H1 (cell line): ENCODE data around the gene CLCN3. TPM values are rescaled to one million over a fixed set of nuclear protein-coding genes. Genes with fewer than 3 reads are reported as not detected.

ENCODE experiments used
- CTCF ChIA-PET: fragments of 300-600 bp; sonication (Branson Sonifier 250); formaldehyde crosslinking; loops from one replicate; lab custom pipeline; 2021; ENCODE audit not compliant: partially characterized antibody; lab: Charles Lee
- POLR2A ChIA-PET: fragments of 300-600 bp; sonication (Branson Sonifier 250); formaldehyde crosslinking; loops from one replicate; lab custom pipeline; 2021; ENCODE audit warnings: inconsistent platforms; ENCODE audit not compliant: partially characterized antibody; lab: Charles Lee
- DNase-seq, 2 experiments: peaks; one replicate each; pipeline versions ENCODE4 v3.0.0 to v3.0.0-alpha.2; 2010 to 2022; ENCODE audit warnings: low spot score in 2 of 2, low read depth in 1 of 2, mixed read lengths in 1 of 2
- FAIRE-seq: peaks from 2 replicates; lab custom pipeline; 2011; peaks lifted over from hg19 to GRCh38; lab: Jason Lieb, UNC
- H2AFZ ChIP-seq: 2 replicates; pipeline ENCODE4 v1.8.1; 2012; ENCODE audit warnings: low read length, inconsistent platforms
- H2AK5ac ChIP-seq: 2 replicates; pipeline ENCODE4 v1.6.1; 2013; ENCODE audit warnings: low read depth, low read length
- H2BK120ac ChIP-seq: replicated peaks from 2 replicates; pipeline ENCODE3; 2013; ENCODE audit warnings: low read depth, low read length, inconsistent platforms
- H2BK12ac ChIP-seq: 2 replicates; pipeline ENCODE4 v1.6.1; 2013; ENCODE audit warnings: low read depth, low read length
- H2BK15ac ChIP-seq: 2 replicates; pipeline ENCODE4 v1.6.1; 2013; ENCODE audit warnings: low read length
- H2BK20ac ChIP-seq: 2 replicates; pipeline ENCODE4 v1.6.1; 2013; ENCODE audit warnings: low read length
- H2BK5ac ChIP-seq: 2 replicates; pipeline ENCODE4 v1.6.1; 2013; ENCODE audit warnings: low read depth, low read length
- H3K14ac ChIP-seq: 2 replicates; pipeline ENCODE4 v1.6.1; 2013; ENCODE audit warnings: inconsistent platforms; ENCODE audit not compliant: insufficient read length
- H3K18ac ChIP-seq: 2 replicates; pipeline ENCODE4 v1.6.1; 2013; ENCODE audit warnings: low read length; ENCODE audit errors: extremely low read depth
- H3K23ac ChIP-seq: 2 replicates; pipeline ENCODE4 v1.6.1; 2013; ENCODE audit warnings: inconsistent platforms; ENCODE audit not compliant: insufficient read length
- H3K23me2 ChIP-seq: 2 replicates; pipeline ENCODE4 v1.6.1; 2013; ENCODE audit warnings: low read depth, low read length
- H3K27ac ChIP-seq: 2 replicates; pipeline ENCODE4 v1.6.1; 2011; ENCODE audit warnings: low read depth, low read length, inconsistent platforms
- H3K27me3 ChIP-seq, 4 experiments: replicated peaks in 1 of 4; 1 replicate in 1 of 4; 2 replicates in 3 of 4; pipeline versions ENCODE4 v1.6.1 to v1.8.1; 2011 to 2013; ENCODE audit warnings: low read length in 3 of 4, mild to moderate bottlenecking in 3 of 4, inconsistent platforms in 2 of 4, mixed read lengths in 2 of 4, moderate library complexity in 1 of 4; ENCODE audit not compliant: control insufficient read depth in 3 of 4, insufficient read depth in 3 of 4; ENCODE audit errors: extremely low read depth in 1 of 4
- H3K36me3 ChIP-seq, 4 experiments: 2 replicates each; pipeline versions ENCODE4 v1.6.1 to v1.8.1; 2011 to 2013; ENCODE audit warnings: mild to moderate bottlenecking in 4 of 4, low read length in 3 of 4, moderate library complexity in 2 of 4, control low read depth in 1 of 4, inconsistent platforms in 1 of 4; ENCODE audit not compliant: insufficient read depth in 4 of 4, control insufficient read depth in 2 of 4
- H3K4ac ChIP-seq: replicated peaks from 2 replicates; pipeline ENCODE3; 2013; ENCODE audit warnings: low read length, low read depth, mixed read lengths, inconsistent platforms; ENCODE audit not compliant: insufficient read length
- H3K4me1 ChIP-seq, 4 experiments: replicated peaks in 1 of 4; 1 replicate in 1 of 4; 2 replicates in 3 of 4; pipeline versions ENCODE4 v1.6.1 to v1.8.1; 2011 to 2013; ENCODE audit warnings: low read length in 3 of 4, inconsistent platforms in 2 of 4, mixed read lengths in 1 of 4; ENCODE audit not compliant: insufficient read depth in 4 of 4, control insufficient read depth in 3 of 4
- H3K4me2 ChIP-seq, 2 experiments: 2 replicates each; pipeline versions ENCODE4 v1.6.1 to v1.8.1; 2011 to 2013; ENCODE audit warnings: low read depth in 2 of 2, low read length in 2 of 2, control low read depth in 1 of 2, inconsistent platforms in 1 of 2, mild to moderate bottlenecking in 1 of 2; ENCODE audit not compliant: insufficient read depth in 1 of 2
- H3K4me3 ChIP-seq, 4 experiments: fragments of 200-600, 300-600 bp in 1 of 4; sonication (generic), shearing (Covaris generic), sonication (Bioruptor Twin) in 1 of 4; 2 replicates each; pipeline versions ENCODE4 v1.5.1 to v1.8.1; 2011 to 2016; ENCODE audit warnings: low read length in 4 of 4, low read depth in 3 of 4, control low read depth in 2 of 4, inconsistent platforms in 2 of 4, mild to moderate bottlenecking in 2 of 4, mixed read lengths in 1 of 4, moderate library complexity in 1 of 4; ENCODE audit not compliant: insufficient read depth in 2 of 4; ENCODE audit errors: extremely low read depth in 1 of 4
- H3K56ac ChIP-seq: replicated peaks from 2 replicates; pipeline ENCODE3; 2013; ENCODE audit warnings: low read depth, mild to moderate bottlenecking, mixed read lengths, low read length, inconsistent platforms; ENCODE audit not compliant: insufficient read length
- H3K79me1 ChIP-seq: 2 replicates; pipeline ENCODE4 v1.6.1; 2013; ENCODE audit warnings: low read depth, low read length, control low read depth
- H3K79me2 ChIP-seq, 2 experiments: 2 replicates each; pipeline versions ENCODE4 v1.6.1 to v1.8.1; 2012 to 2013; ENCODE audit warnings: low read length in 2 of 2, mild to moderate bottlenecking in 2 of 2, inconsistent platforms in 1 of 2; ENCODE audit not compliant: insufficient read depth in 2 of 2, control insufficient read depth in 1 of 2
- H3K9ac ChIP-seq, 4 experiments: replicated peaks in 1 of 4; 1 replicate in 1 of 4; 2 replicates in 3 of 4; pipeline versions ENCODE4 v1.6.1 to v1.8.1; 2011 to 2013; ENCODE audit warnings: low read depth in 3 of 4, low read length in 3 of 4, control low read depth in 2 of 4, mild to moderate bottlenecking in 2 of 4, moderate library complexity in 2 of 4, inconsistent platforms in 1 of 4; ENCODE audit errors: extremely low read depth in 1 of 4
- H3K9me3 ChIP-seq, 2 experiments: 2 replicates each; pipeline versions ENCODE4 v1.6.1 to v1.8.1; 2012 to 2013; ENCODE audit warnings: mild to moderate bottlenecking in 2 of 2, moderate library complexity in 2 of 2, control low read depth in 1 of 2, inconsistent platforms in 1 of 2, low read depth in 1 of 2, low read length in 1 of 2, mixed read lengths in 1 of 2; ENCODE audit not compliant: insufficient read depth in 2 of 2
- H4K20me1 ChIP-seq, 2 experiments: replicated peaks in 1 of 2; 2 replicates each; pipeline versions ENCODE3 to v1.8.1; 2011 to 2013; ENCODE audit warnings: inconsistent platforms in 2 of 2, low read length in 2 of 2, mild to moderate bottlenecking in 1 of 2; ENCODE audit not compliant: insufficient read depth in 2 of 2, control insufficient read depth in 1 of 2
- H4K5ac ChIP-seq: 2 replicates; pipeline ENCODE4 v1.6.1; 2013; ENCODE audit warnings: low read length, low read depth, mixed read lengths, inconsistent platforms; ENCODE audit not compliant: insufficient read length
- H4K8ac ChIP-seq: 2 replicates; pipeline ENCODE4 v1.8.0; 2013; ENCODE audit warnings: mild to moderate bottlenecking, moderate library complexity, low read length, inconsistent platforms; ENCODE audit not compliant: insufficient read depth; ENCODE audit errors: extremely low read depth
- H4K91ac ChIP-seq: replicated peaks from 2 replicates; pipeline ENCODE3; 2013; ENCODE audit warnings: low read length, mixed read lengths, inconsistent platforms; ENCODE audit not compliant: insufficient read length
- ASH2L ChIP-seq: fragments of 200-600, 300-600 bp; sonication (generic); IDR thresholded peaks from one replicate; pipeline ENCODE4 v1.7.1; 2017; ENCODE audit warnings: low read length
- CBX8 ChIP-seq: fragments of 300-800, 300-1000 bp; sonication (generic); IDR thresholded peaks from 2 replicates; pipeline ENCODE4 v1.7.1; 2016; ENCODE audit warnings: low read depth, low read length, borderline replicate concordance
- CREB1 ChIP-seq: IDR thresholded peaks from 2 replicates; pipeline ENCODE4 v1.6.1; 2012; ENCODE audit warnings: inconsistent platforms
- E2F6 ChIP-seq: IDR thresholded peaks from 2 replicates; pipeline ENCODE4 v1.6.1; 2012; ENCODE audit warnings: inconsistent platforms
- EP300 ChIP-seq, 2 experiments: IDR thresholded peaks; 1 replicate in 1 of 2; 2 replicates in 1 of 2; pipeline ENCODE4 v1.6.1; 2011 to 2012; ENCODE audit warnings: low read depth in 2 of 2, low read length in 2 of 2, mild to moderate bottlenecking in 2 of 2, borderline replicate concordance in 1 of 2, inconsistent platforms in 1 of 2, moderate library complexity in 1 of 2
- GABPA ChIP-seq: IDR thresholded peaks from 2 replicates; pipeline ENCODE4 v1.6.1; 2011; ENCODE audit warnings: mild to moderate bottlenecking, low read length, moderate library complexity, borderline replicate concordance; ENCODE audit not compliant: insufficient read depth
- HDAC6 ChIP-seq: IDR thresholded peaks from one replicate; pipeline ENCODE4 v1.7.1; 2012; ENCODE audit warnings: low read depth, mild to moderate bottlenecking, inconsistent platforms, low read length, moderate library complexity
- KDM1A ChIP-seq: fragments of 200-600, 300-600 bp; sonication (generic); IDR thresholded peaks from 2 replicates; pipeline ENCODE4 v1.7.1; 2016; ENCODE audit warnings: mild to moderate bottlenecking, low read length, borderline replicate concordance
- RBBP5 ChIP-seq: IDR thresholded peaks from 2 replicates; pipeline ENCODE4 v1.7.1; 2012; ENCODE audit warnings: low read depth, mild to moderate bottlenecking, inconsistent platforms, low read length, moderate library complexity, borderline replicate concordance
- SAP30 ChIP-seq: fragments of 300-600 bp; sonication (generic); IDR thresholded peaks from 2 replicates; pipeline ENCODE4 v1.7.1; 2012; ENCODE audit warnings: low read length, moderate library complexity, mild to moderate bottlenecking, inconsistent platforms; ENCODE audit not compliant: insufficient read depth, insufficient replicate concordance
- SP4 ChIP-seq: IDR thresholded peaks from 2 replicates; pipeline ENCODE4 v1.6.1; 2012; ENCODE audit warnings: low read length, inconsistent platforms
- TEAD4 ChIP-seq: IDR thresholded peaks from 2 replicates; pipeline ENCODE4 v1.6.1; 2012; ENCODE audit warnings: low read depth, low read length, inconsistent platforms, mixed read lengths
- WGBS, 2 experiments: shearing (Covaris generic) in 1 of 2; methylation state at CpG; one replicate each; pipeline versions ENCODE4 v1.1.6 to v1.1.7; 2013 to 2015; ENCODE audit warnings: low lambda C conversion rate in 2 of 2, mixed read lengths in 2 of 2, inconsistent platforms in 1 of 2, low coverage in 1 of 2, missing lambda C conversion rate in 1 of 2; ENCODE audit not compliant: insufficient replicate concordance in 2 of 2, insufficient coverage in 1 of 2, insufficient read length in 1 of 2; ENCODE audit errors: extremely low coverage in 1 of 2, missing lambda C conversion rate in 1 of 2; 5-methylcytosine and 5-hydroxymethylcytosine counted together
- polyA plus RNA-seq, 7 experiments: library from polyadenylated mRNA; depleted of rRNA in 3 of 7; stranded (reverse) in 5 of 7; unstranded in 2 of 7; fragments of >200 nt in 5 of 7; fragments of 200-250 nt in 2 of 7; gene quantifications; 1 replicate in 5 of 7; 2 replicates in 1 of 7; 4 replicates in 1 of 7; pipeline versions ENCODE4 v1.2.1 to v1.2.3, GENCODE V29; 2011 to 2013; ENCODE audit warnings: missing spikeins in 2 of 7, mixed read lengths in 2 of 7
- total RNA-seq: library from RNA; stranded (reverse); fragmentation: NEBNext Ultra II Directional; extraction: Animal tissue kit (Norgen Biotek cat#: 25700); gene quantifications from 2 replicates; pipeline ENCODE4 v1.2.1, GENCODE V29; 2021

Gene CLCN3
- total and polyA plus RNA-seq, 2 of the 8 experiments (the other 6 are each of a cell fraction or from before 2014, with no cell fraction given) = 8.8 to 32.8 TPM

- FAIRE-seq = no peak
- POLR2A ChIA-PET = interaction anchor here (1.9 kb wide), 1 partner anchor 57 kb away, joined by 6 read pairs; the partner anchor contains the start of gene CLCN3
- H3K4me3 ChIP-seq = no peak overlapping the region
Observed at GRCh38 chr4:169677150-169677748, 56.9 kb downstream of the CLCN3 start.

More at GRCh38 chr4:169677150-169677748, 56.9 kb downstream of the CLCN3 start:
- no peak overlapping the region for H3K56ac ChIP-seq
- no peak overlapping the region for H2AK5ac ChIP-seq
- H3K4me2 ChIP-seq = no peak overlapping the region
- TF ChIP-seq GABPA (no peak), TEAD4 (no peak), E2F6 (no peak), CREB1 (no peak), ASH2L (no peak), SP4 (no peak), EP300 (IDR thresholded peaks at IDR 0.05; ENCODE audit: borderline replicate concordance in 1 of 2, low read depth in 2 of 2, low read length in 2 of 2) (no peak), KDM1A (no peak), HDAC6 (no peak), SAP30 (no peak), RBBP5 (no peak), CBX8 (no peak)
- H3K9me3 ChIP-seq = peaks cover 2 to 11% of the 10 kb centered on the region in 2 experiments; a peak in 1 of 4 replicates
- no peak overlapping the region for H4K5ac ChIP-seq
- H3K4me1 ChIP-seq = no peaks in the 10 kb centered on the region
- H3K27ac ChIP-seq = no peak overlapping the region
- H2BK20ac ChIP-seq = no peak overlapping the region
- no peak overlapping the region for H2BK15ac ChIP-seq
- CTCF ChIA-PET = no interaction called here
- H3K27me3 ChIP-seq = no peaks in the 10 kb centered on the region
- H2BK120ac ChIP-seq = no peak overlapping the region
- no peak overlapping the region for H3K4ac ChIP-seq
- H2BK12ac ChIP-seq = no peak overlapping the region
- H3K79me2 ChIP-seq = 0 out of 4 replicates have a peak, but pooled peaks cover 0 to 2% of the 10 kb centered on the region in 2 experiments
- no peaks in the 10 kb centered on the region for H3K79me1 ChIP-seq
- H3K18ac ChIP-seq = no peak overlapping the region
- no peak overlapping the region for H3K23ac ChIP-seq
- H4K20me1 ChIP-seq = no peaks in the 10 kb centered on the region
- no peak overlapping the region for H4K91ac ChIP-seq
- H2BK5ac ChIP-seq = no peak overlapping the region
- H4K8ac ChIP-seq = no peak overlapping the region
- WGBS, 2 experiments = 94% methylated on average over 2 of the region's 2 CpGs; no CpG with 5 or more reads in 1 of the 2 experiments
- H3K9ac ChIP-seq = no peak overlapping the region
- H3K23me2 ChIP-seq = no peaks in the 10 kb centered on the region
- H2AFZ ChIP-seq = no peak overlapping the region
- DNase-seq = no peak
- H3K36me3 ChIP-seq = peaks cover 0 to 7% (median 2%) of the 10 kb centered on the region in 4 experiments; a peak in 3 of 8 replicates
- no peak overlapping the region for H3K14ac ChIP-seq
